CD4-positive, alpha-beta T cell treated with Interleukin-15 for 1 hour (primary cell): Measurements from ENCODE around the gene PNPLA2.

Experiments used
- DNase-seq: peaks from one replicate; pipeline ENCODE4 v3.0.0-alpha.2; 2020

PNPLA2 gene

GRCh38 chr11:846496-847098 lies 27.9 kb downstream of the PNPLA2 start:
- DNase-seq, result no peak

- DNase-seq, result no peak
Measured at GRCh38 chr11:847876-848275, 29.2 kb downstream of the PNPLA2 start.

GRCh38 chr11:848380-848931 lies 29.7 kb downstream of the PNPLA2 start:
- peak; percentile 60 for DNase-seq

- DNase-seq, result no peak
Measured at GRCh38 chr11:849104-849824, 30.6 kb downstream of the PNPLA2 start.

GRCh38 chr11:849951-850774 lies 31.4 kb downstream of the PNPLA2 start:
- no peak for DNase-seq

- DNase-seq, result no peak
Measured at GRCh38 chr11:850775-851763, 32.4 kb downstream of the PNPLA2 start.

GRCh38 chr11:852762-853161 lies 34.0 kb downstream of the PNPLA2 start:
- no peak for DNase-seq

- no peak for DNase-seq
Measured at GRCh38 chr11:853682-854448, 35.2 kb downstream of the PNPLA2 start.

GRCh38 chr11:854601-855329 lies 36.1 kb downstream of the PNPLA2 start:
- DNase-seq, result no peak

- DNase-seq, result no peak
Measured at GRCh38 chr11:855330-855674, 36.6 kb downstream of the PNPLA2 start.

GRCh38 chr11:855796-856195 lies 37.1 kb downstream of the PNPLA2 start:
- no peak for DNase-seq

- no peak for DNase-seq
Measured at GRCh38 chr11:856397-856796, 37.7 kb downstream of the PNPLA2 start.

- no peak for DNase-seq
Measured at GRCh38 chr11:858053-858761, 39.5 kb downstream of the PNPLA2 start.

GRCh38 chr11:858762-859339 lies 40.1 kb downstream of the PNPLA2 start:
- DNase-seq, result no peak

GRCh38 chr11:859394-860131 lies 40.8 kb downstream of the PNPLA2 start:
- no peak for DNase-seq

- no peak for DNase-seq
Measured at GRCh38 chr11:860234-861104, 41.8 kb downstream of the PNPLA2 start.

- DNase-seq, result no peak
Measured at GRCh38 chr11:861105-861479, 42.4 kb downstream of the PNPLA2 start.

- no peak for DNase-seq
Measured at GRCh38 chr11:862081-862661, 43.5 kb downstream of the PNPLA2 start.
